ENCODE measurements around the gene ADGB.

Gene ADGB

DNA sequence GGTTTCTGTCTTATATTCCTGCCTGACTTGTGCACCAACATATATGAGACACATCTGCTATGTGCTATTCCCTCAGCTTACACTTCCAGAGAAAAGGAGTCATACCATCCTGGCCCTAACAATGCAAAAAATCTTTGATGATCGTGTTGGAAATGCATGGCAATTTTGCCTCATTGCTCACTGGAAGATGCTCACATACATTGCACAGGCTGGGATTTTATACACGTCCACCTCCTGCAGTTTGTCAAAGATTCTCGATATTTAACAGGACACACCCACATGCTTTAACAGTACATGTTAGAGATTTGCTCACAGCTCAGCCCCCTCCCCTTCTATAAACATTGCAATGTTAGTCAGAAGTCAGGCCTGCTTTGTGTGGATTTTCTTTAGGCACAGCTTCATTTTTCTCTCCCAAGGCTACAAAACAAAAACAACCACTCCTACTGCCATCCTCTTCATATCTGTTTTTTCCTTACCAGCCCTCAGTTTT lies 66.1 kb downstream of the ADGB start:
- TF ChIP-seq POLR2A (IDR thresholded peaks at IDR 0.05; ENCODE audit: low read length) = no peak
- TF ChIP-seq GATA1 (IDR thresholded peaks at IDR 0.05; ENCODE audit: low read depth, low read length) = no peak
- no peak for DNase-seq

DNA sequence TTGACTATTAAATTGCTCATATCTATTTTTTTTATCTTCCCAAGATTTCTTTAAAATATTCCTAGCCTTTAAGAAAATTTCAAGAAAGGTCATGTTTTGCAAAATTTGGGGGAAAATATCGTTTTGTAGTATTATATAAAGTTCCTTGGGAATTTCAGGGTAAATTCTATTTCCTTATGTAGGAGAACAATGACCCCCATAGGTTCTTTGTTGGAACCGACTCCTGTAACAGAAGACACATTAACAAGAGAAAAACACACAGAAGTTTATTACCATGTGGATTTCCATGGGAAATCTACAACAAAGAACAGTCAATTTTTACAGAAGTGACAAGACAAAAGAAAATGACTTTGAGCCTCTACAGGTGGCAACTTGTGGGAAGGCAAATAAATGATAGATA lies 68.1 kb downstream of the ADGB start:
- TF ChIP-seq GATA1 (IDR thresholded peaks at IDR 0.05; ENCODE audit: low read depth, low read length) (no peak), POLR2A (IDR thresholded peaks at IDR 0.05; ENCODE audit: low read length) (no peak)
- DNase-seq = no peak

GRCh38 chr6:146670161-146670560 lies 71.4 kb downstream of the ADGB start:
- DNase-seq = no peak
- no peak for TF ChIP-seq GATA1 (IDR thresholded peaks at IDR 0.05; ENCODE audit: low read depth, low read length)
- TF ChIP-seq POLR2A (IDR thresholded peaks at IDR 0.05; ENCODE audit: low read length) = no peak

GRCh38 chr6:146673069-146673468 lies 74.3 kb downstream of the ADGB start:
- DNase-seq = no peak
- TF ChIP-seq POLR2A (IDR thresholded peaks at IDR 0.05; ENCODE audit: low read length) (no peak), GATA1 (IDR thresholded peaks at IDR 0.05; ENCODE audit: low read depth, low read length) (no peak)

DNA sequence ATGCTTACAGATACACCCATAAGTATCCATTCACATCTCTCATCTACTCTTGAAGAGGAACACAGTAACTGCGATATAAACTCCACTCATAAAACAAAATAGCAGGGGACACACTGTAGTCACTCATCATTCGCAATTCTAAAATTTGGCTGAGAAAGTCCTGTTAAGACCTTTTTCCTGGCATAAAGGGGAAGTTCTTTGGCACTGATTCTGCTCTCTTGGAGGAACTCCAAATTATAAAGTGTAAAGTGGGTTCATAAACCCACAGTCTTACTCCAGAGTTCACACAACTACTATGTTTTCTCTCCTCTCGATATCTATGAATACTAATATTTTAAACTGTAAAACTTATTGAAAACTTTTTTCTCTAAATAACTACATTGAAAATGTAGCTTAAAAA lies 80.6 kb downstream of the ADGB start:
- DNase-seq = no peak
- TF ChIP-seq POLR2A (IDR thresholded peaks at IDR 0.05; ENCODE audit: low read length) = no peak
- no peak for TF ChIP-seq GATA1 (IDR thresholded peaks at IDR 0.05; ENCODE audit: low read depth, low read length)

DNA sequence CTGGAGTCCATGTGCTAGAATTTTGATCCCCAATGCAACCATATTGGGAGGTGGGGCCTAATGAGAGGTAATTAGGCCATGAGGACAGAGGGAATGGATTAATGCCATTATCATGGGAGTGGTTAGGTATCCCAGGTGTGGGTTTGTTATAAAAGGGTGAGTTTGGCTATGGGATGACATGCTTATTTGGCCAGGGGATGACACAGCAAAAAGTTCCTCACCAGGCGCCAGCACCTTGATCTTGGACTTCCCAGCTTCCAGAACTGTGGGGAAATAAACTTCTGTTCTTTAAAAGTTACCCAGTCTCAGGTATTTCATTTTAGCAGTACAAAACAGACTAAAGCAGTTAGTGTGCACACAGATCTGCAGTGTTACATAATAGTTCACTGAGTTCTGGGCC lies 84.1 kb downstream of the ADGB start:
- TF ChIP-seq GATA1 (IDR thresholded peaks at IDR 0.05; ENCODE audit: low read depth, low read length) (no peak), POLR2A (IDR thresholded peaks at IDR 0.05; ENCODE audit: low read length) (no peak)
- no peak for DNase-seq

GRCh38 chr6:146689806-146690205 lies 91.0 kb downstream of the ADGB start:
- TF ChIP-seq GATA1 (IDR thresholded peaks at IDR 0.05; ENCODE audit: low read depth, low read length) = no peak
- no peak for TF ChIP-seq POLR2A (IDR thresholded peaks at IDR 0.05; ENCODE audit: low read length)
- no peak for DNase-seq

- TF ChIP-seq POLR2A (IDR thresholded peaks at IDR 0.05; ENCODE audit: low read length) (no peak), GATA1 (IDR thresholded peaks at IDR 0.05; ENCODE audit: low read depth, low read length) (no peak)
- DNase-seq = no peak
These were observed 94.6 kb downstream of the ADGB start for GRCh38 chr6:146693342-146693741.

DNA sequence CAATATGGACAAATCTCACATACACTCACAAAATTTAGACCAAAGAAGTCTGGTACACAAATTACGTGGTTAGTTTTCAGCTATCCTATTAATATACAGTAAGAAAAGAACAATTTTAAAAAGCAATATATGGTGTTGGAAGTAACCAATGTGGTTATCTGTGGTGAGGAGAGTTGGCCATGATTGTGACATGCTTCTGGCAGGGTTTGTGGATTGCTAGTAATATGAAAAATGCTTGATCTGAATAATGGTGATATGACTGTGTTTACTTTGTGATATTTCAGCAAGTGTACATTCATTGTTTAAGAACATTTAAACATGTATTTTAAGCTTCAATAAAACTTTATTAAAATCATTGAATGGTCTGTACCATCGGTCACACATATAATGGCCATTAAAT lies 99.1 kb downstream of the ADGB start:
- TF ChIP-seq POLR2A (IDR thresholded peaks at IDR 0.05; ENCODE audit: low read length) (no peak), GATA1 (IDR thresholded peaks at IDR 0.05; ENCODE audit: low read depth, low read length) (no peak)
- DNase-seq = no peak

DNA sequence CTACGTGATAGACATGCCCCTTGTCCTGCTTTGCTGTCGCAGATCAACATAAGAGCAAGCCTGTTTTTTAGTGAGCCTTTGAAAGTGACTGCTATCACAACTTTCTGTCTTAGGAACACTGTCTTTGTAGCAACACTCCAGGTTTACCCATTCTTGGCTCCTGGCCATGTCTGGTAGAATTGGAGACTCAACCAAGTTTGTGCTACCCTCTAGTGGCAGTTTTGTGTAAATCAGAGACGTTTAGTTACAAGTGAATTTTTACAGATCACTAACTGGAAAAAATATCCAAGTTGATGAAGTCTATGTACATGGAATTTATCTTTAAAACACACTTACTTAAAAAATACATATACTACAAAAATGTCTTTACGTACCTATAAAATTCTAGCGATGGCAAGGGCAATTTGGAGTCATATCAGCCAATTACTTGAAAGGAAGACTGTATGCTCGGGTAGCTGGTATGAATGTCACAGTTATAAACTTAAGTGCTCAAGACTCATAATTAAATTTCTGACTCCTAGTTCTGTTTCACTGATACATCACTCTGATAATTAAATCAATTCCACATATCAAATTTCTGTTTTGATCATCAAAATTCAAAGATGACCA lies 101.4 kb downstream of the ADGB start:
- TF ChIP-seq POLR2A (IDR thresholded peaks at IDR 0.05; ENCODE audit: low read length) = no peak
- peak; percentile 64 to 81 for DNase-seq

DNA sequence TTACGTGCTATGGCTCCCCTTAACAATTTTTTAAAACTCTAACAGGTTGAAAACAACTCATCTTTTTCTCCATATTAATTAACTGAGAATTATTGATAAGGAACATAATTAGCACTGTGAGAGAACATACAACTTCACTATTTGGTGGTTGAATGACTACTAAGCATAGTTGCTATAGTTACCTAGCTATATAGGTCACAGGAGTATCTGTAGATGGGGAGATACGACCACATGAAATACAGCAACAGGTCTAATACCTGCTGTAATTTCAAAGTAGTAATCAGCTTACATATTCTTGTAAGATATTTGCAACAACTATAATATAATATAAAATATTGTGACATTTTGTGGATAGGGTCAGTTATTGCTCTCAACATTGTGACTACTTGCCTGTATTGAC lies 102.9 kb downstream of the ADGB start:
- no peak for TF ChIP-seq POLR2A (IDR thresholded peaks at IDR 0.05; ENCODE audit: low read length)
- TF ChIP-seq GATA1 (IDR thresholded peaks at IDR 0.05; ENCODE audit: low read depth, low read length) = no peak
- DNase-seq = no peak

DNA sequence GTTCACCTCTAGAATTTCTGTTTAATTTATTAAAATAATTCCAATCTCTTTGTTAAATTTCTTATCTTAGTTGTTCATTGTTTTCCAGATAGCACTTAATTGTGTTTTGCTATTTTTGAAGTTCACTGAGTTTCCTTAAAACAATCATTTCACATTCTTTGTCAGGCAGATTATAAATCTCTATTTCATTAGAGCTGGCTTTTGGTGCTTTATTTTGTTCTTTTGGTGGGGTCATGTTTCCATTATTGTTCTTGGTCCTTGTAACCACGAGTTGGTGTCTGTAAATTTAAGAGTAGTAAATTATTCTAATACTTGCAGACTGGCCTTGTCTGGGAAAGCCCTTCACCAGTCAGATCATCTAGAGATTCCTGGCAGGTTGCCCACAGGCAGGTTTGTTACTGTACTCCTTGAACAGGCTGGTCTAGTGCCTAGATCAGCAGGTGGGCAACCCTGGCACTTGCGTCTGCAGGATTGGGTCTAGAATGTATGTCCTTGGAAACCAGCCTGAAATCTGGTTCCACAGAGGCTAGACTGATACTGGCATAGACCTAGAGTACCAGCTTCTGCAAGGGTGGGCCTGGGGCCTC lies 110.4 kb downstream of the ADGB start:
- no peak for TF ChIP-seq POLR2A (IDR thresholded peaks at IDR 0.05; ENCODE audit: low read length)
- TF ChIP-seq GATA1 (IDR thresholded peaks at IDR 0.05; ENCODE audit: low read depth, low read length) = no peak
- no peak for DNase-seq

DNA sequence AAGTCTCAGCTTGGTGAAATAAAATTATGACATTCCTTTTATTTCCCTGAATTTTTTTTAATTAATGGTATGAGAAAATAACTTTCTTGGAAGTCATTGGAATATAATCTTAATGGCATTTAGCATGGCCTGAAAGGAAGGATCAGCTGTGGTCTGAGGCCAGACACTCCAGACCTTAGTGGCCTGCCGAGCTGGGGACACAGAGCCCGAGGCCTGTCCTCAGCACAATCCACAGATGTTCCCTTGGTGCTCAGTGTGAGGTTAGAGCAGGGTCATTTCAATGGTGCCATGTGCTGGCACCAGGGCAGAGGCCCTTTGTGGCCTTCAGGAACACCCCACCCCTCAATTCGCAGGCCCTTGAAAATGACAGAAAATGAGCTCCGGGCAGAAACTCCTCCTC lies 120.6 kb downstream of the ADGB start:
- no peak for TF ChIP-seq POLR2A (IDR thresholded peaks at IDR 0.05; ENCODE audit: low read length)
- no peak for TF ChIP-seq GATA1 (IDR thresholded peaks at IDR 0.05; ENCODE audit: low read depth, low read length)

DNA sequence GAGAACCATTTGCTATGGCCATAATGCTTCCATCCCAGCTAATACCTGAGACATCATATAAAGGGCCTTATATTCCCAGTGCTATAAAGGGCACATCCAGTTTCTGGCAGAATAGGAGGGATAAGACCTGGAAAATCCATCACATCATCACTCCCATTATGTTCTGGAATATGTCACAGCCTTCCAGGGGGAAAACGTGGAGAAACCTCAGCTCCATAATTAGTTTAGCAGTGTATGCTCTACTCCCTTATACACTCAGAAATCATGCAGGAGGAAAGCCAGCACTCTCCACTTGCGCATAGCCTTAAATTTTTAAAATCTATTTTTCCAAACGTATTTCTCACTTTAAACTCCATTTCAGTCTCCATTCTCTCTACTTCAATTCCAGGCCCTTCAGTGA lies 140.9 kb downstream of the ADGB start:
- DNase-seq = no peak
- no peak for TF ChIP-seq GATA1 (IDR thresholded peaks at IDR 0.05; ENCODE audit: low read depth, low read length)
- no peak for TF ChIP-seq POLR2A (IDR thresholded peaks at IDR 0.05; ENCODE audit: low read length)

More for the DNA sequence above, 120.6 kb downstream of the ADGB start:
- no peak for DNase-seq

DNA sequence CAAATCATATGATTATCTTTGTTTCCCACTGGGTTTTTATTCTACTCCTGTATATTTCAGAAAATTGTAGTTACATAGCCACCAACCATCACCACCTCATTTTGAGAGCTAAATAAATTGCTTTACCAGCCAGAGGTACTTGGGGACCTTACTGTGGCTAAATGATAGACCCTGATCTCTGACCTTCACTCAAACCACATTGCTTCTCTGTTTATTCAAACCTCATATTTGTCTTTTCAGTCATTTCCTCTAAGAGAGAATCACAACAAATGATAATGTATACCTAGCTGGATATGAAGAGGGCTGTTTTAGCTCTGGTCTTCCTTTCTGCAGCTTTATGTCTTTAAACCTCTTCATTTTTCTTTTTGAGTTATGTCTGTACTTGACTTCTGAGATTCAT lies 142.8 kb downstream of the ADGB start:
- DNase-seq = no peak
- no peak for TF ChIP-seq GATA1 (IDR thresholded peaks at IDR 0.05; ENCODE audit: low read depth, low read length)
- no peak for TF ChIP-seq POLR2A (IDR thresholded peaks at IDR 0.05; ENCODE audit: low read length)

Measured in erythroblast (primary cell).